ENCODE data around the gene PLIN1.
"Not testable (repeated sequence)": the region's sequence is repeated elsewhere in the genome, so short reads cannot be mapped to it uniquely, and the experiment has no call there.

Gene PLIN1, protein sequence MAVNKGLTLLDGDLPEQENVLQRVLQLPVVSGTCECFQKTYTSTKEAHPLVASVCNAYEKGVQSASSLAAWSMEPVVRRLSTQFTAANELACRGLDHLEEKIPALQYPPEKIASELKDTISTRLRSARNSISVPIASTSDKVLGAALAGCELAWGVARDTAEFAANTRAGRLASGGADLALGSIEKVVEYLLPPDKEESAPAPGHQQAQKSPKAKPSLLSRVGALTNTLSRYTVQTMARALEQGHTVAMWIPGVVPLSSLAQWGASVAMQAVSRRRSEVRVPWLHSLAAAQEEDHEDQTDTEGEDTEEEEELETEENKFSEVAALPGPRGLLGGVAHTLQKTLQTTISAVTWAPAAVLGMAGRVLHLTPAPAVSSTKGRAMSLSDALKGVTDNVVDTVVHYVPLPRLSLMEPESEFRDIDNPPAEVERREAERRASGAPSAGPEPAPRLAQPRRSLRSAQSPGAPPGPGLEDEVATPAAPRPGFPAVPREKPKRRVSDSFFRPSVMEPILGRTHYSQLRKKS

DNA sequence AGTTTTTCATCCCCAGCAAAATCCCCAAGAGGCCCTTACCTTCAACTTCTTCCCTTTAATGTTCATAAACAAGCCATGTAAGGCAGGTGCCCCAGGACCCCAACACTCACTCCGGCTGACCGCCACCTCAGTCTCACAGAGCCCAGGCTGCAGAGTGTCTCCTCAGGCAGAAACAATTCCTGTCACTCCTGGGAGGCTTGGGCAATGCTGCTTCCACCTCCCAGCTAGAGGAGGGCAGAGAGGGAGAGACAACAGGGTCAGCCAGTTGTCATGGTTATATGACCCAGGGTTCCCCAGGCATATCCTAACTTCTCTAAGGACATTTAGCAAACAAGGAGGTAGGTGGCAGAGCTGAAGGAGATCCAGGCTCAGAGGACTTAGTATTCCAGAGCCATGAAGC lies at the start of gene PLIN1:
Gene PLIN1, minus strand, starts transcription at position 156 of the 400 bp plus-strand sequence. CDS start 1,878 bp downstream, outside the sequence.
- DNase-seq (ENCODE audit: low read depth): no peak

DNA sequence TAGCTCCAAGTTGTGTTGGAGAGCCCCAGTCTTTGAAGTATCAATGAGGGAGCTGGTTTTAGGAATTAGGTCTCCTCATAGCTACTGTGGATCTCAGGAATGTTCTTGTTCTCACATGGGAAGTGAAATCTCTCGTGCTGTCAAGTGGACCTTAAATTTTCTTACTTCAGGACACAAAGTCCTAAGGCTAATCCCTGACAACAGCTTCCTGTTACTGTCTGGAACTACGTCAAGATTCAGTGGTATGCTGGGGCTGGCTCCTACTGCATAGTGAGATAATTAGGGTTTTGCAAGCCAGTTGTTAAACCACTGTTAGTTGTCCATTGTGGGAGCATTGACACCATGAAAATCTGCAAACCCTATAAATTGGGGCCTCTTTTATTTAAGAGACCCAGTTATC lies 49.1 kb upstream of the PLIN1 start:
- peak; percentile 65 for DNase-seq (ENCODE audit: low read depth)

DNA sequence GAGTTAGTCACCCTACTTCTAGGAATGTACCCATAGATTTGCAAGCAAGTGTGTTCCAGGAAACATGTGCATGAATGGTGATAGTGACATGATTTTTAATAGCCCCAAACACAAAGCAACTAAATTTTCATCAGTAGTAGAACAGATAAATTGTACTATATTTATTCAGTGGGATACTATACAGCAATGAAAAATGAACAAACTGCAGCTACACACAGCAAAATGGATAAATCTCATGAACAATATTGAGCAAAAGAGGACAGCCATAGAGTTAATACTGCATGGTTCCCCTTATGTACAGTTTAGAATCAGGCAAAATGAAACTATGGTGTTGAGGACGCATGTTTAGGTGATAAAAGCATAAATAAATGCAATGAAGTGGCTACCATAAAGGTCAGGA lies 45.9 kb upstream of the PLIN1 start:
- DNase-seq (ENCODE audit: low read depth): no peak

DNA sequence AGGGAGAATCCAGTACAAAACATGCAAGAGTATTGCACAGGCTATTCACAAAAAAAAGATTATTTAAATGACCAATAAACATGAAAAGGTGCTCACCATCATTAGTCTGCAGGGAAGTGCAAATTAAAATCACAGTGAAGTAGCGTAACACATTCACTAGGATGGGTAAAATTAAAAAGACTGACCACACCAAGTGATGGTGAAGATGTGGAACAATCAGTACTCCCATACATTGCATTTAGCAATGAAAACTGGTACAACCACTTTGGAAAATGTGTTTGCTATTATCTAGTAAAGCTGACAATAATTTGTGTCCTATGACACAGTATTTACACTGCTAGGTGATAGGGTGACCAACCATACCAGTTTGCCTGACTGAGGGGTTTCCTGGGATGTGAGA lies 45.5 kb upstream of the PLIN1 start:
- DNase-seq (ENCODE audit: low read depth): no peak

DNA sequence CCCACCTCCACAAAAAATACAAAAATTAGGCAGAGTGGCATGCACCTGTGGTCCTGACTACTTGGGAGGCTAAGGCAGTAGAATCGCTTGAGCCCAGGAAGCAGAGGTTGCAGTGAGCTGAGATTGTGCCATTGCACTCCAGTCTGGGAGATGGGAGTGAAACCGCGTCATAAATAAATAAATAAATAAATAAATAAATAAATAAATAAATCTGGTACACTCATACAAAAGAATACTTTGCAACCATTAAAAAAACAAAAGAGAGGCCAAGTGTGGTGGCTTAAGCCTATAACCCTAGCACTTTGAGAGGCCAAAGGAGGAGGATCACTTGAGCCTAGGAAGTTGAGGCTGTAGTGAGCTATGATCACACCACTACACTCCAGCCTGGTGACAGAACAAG lies 43.9 kb upstream of the PLIN1 start:
- no peak for DNase-seq (ENCODE audit: low read depth)

DNA sequence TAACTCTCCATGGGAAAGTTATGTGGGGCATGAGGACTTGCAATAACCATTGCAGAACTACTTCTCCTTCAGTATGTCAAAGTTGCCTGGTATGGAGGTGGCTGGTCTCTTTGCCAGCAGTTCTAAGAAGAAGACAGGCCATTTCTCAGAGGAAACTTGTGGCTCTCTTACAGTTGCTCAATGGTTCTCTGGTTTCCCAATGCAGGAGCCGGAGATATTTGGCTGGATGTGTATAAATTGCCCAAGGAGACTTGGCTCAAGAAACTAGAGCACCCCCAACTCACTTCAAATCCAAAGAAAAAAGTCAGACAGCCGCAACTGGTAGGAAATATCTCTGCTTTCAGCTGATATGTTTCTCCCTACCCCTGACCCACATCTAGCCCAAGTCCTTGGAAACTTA lies 35.6 kb upstream of the PLIN1 start:
- peak; percentile 69 for DNase-seq (ENCODE audit: low read depth)

DNA sequence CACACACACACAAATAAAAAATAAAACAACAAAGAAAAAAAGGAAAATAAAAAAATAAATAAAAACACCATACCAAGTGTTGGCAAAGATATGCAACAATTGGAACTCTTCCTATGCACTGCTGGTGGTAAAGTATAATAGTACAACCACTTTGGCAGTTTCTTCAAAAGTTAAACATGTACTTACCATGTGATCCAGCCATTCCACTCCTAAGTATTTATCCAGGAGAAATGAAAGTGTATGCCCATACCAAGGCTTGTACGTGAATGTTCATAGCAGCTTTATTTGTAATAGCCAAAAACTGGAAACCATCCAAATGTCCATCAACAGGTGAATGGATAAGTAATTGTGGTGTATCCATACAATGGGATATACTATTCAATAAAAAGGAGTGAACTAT lies 28.4 kb upstream of the PLIN1 start:
- no peak for DNase-seq (ENCODE audit: low read depth)

DNA sequence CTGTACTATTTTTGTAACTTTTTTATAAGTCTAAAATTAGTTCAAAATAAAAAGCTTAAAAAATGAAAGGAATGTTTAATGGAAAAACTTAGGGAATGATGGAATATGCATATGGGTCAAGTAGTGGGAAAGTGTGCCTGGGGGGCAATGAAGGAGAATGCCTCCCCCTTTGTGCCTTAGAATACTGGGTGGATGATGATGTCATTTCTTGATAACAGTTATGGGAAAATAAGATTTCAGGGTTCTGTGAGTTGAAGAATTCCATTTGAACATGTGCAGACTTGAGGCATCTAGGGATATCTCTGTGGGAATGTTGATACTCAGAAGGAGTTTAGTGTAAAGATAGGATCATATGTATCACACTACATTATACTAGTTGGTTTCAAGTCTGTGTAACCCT lies 25.2 kb upstream of the PLIN1 start:
- DNase-seq (ENCODE audit: low read depth): no peak

DNA sequence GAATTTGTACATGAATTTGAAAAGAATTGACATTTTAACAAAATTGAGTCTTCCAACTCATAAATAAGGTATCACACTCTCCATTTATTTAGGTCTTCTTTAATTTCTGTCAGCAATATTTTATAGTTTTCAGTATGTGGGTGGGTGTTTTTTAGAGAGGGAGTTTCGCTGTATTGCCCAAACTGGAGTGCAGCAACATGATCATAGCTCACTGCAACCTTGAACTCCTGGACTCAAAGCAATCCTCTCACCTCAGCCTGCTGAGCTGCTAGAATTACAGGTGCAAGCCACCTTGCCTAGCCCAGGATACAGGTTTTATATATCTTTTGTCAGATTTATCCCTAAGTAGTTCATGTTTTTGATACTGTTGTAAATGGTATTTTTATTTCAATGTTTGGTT lies 16.0 kb upstream of the PLIN1 start:
- DNase-seq (ENCODE audit: low read depth): no peak

DNA sequence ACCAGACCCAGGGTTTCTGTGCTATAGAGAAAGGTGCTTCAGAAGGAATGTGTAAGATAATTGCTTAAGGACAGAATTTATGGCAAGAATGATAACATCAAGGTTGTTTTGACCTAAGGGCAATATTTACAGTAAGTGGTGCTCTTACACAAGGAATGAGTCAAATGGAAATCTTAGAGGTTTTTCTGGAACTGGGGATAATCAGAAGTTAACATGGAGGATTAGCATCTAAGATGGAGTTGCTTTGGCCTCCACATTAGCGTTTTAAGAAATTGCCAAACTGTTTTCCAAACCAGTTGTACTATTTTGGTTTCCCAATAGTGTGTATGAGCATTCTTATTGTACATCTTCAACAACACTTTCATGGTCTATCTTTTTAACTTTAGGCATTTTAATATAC lies 14.5 kb upstream of the PLIN1 start:
- no peak for DNase-seq (ENCODE audit: low read depth)

DNA sequence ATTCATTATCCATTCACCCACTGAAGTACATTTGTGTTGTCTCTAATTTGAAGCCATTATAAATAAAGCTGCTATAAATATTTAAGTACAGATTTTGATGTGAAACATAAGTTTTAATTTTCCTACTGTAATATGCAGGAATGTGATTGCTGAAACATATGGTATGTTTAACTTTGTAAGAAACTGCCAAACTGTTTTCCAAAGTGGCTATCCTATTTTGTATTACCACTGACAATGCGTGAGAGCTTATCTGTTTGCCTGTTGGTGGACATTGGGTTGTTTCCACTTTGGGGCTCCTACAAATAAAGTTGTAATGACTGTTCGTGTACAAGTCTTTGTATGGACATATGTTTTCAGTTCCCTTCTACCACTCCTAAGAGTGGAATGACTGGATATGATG lies 13.9 kb upstream of the PLIN1 start:
- no peak for DNase-seq (ENCODE audit: low read depth)

DNA sequence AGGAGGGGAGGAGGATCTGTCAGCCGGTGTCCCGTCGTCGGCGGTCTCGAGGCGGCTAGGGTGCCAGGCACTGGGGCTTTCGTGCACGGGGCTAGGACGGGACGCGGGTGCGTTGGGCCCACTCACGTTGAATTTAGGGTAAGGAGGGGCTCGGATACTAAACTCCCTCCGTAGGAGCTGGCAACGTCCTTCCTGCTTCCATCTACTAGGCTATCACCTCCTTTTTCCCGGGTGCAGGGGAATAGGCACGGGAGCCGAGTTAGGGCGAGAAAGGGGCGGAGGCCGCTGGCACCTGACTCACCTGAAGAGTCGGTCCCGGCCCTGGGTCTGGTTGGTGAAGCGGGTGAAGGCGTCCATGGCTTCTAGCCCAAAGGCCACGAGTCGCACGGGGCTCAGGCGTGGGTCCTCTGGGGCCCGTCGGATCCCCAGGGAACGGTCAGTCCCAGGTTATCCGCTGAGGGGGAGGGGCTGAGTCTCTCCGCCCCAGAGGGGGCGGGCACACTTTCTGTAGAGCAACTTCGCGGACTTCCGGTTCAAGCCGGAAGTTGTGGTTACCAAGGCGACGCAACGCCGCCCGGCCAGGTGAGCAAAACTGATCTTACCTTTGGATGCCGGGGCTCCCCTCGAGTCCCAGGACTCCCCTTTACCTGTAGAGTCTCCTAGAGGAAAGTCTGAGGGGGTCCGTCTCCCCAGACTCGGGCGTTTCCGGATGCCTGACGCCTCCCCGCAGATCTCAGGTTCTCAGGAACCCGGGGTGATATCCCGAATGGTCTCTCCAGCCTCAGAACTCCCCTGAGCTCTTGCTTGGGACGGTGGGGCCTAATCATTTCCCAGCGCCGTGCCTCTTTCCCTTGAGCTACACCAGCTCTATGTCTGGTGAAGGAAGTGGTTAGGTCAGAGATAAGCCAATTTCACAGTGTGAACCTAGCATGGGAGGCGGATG lies 11.4 kb upstream of the PLIN1 start, which contains the start of the genes PEX11A and WDR93:
Gene PEX11A, minus strand, starts transcription at position 479 of the 943 bp plus-strand sequence. Its CDS starts 122 bp downstream, at position 357.
Gene WDR93, plus strand, starts transcription at position 536 of the 943 bp plus-strand sequence. CDS start 10,936 bp downstream, outside the sequence.
- DNase-seq (ENCODE audit: low read depth): peak; percentile 62

DNA sequence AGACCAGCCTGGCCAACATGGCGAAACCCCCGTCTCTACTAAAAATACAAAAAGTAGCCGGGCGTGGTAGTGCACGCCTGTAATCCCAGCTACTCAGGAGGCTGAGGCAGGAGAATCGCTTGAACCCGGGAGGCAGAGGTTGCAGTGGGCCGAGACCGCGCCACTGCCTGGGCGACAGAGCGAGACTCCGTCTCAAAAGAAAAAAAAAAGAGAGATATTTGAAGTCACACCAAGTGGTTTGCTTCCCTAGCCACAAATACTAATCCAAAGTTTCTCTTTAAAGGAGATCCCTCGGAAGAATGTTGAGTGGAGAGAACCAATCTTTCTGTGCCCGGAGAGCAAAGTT lies 10.7 kb upstream of the PLIN1 start:
- not testable (repeated sequence) for DNase-seq (ENCODE audit: low read depth)

DNA sequence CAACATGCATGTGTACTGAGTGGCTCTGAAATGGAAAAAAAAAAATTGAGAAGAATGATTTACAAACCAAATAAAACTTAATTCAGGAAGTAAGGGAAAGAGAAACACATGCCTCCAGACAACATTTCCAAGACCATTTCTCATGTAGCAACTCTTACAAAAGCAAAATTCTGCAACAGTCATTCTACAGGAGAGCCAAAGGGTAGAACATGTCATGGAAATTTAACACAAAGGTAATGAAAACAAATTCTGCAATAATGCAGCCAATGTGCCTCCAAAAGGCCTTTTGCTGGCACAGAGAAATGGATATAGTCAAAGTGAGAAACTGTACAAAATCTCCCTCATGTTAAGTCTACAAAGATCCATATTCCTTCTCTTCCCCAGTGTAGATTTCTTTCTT lies 7.4 kb upstream of the PLIN1 start:
- peak; percentile 69 for DNase-seq (ENCODE audit: low read depth)

DNA sequence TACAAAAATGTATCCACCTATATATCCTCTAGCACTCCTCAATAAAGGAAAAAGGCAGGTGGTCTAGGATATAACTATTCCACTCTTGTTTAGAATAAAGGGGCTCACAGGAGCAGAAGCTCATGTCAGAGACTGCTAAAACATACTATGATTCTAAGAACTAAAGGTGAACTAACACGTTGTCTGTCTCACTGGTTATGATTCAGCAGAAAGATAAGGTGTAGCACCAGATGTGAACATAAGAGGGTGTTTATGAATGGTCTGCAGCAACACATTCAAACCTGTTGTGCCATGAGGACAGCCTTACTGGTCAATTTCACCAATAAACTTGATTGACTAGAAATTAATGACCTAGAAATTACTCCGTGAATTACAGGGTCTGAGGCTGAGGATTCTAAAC lies 6.8 kb upstream of the PLIN1 start:
- no peak for DNase-seq (ENCODE audit: low read depth)

DNA sequence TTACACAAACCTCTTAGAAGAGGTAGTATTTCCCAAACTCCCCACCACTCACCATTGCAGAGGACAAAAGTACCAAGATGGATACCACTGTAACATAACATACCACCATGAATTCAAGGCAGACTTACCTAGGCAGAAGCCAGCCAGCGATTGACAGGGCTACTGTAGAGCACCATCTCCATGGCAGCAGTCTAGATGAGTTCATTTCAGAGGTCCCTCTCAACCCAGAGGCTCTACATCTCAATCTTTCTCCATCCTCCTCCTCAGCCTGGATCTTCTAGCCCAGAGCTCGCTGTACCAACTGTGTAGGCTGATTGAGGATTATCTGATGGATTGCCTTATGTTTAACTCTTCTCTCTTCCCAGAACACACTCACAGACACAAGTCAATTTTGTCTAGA lies 2.0 kb upstream of the PLIN1 start:
- DNase-seq (ENCODE audit: low read depth): no peak

DNA sequence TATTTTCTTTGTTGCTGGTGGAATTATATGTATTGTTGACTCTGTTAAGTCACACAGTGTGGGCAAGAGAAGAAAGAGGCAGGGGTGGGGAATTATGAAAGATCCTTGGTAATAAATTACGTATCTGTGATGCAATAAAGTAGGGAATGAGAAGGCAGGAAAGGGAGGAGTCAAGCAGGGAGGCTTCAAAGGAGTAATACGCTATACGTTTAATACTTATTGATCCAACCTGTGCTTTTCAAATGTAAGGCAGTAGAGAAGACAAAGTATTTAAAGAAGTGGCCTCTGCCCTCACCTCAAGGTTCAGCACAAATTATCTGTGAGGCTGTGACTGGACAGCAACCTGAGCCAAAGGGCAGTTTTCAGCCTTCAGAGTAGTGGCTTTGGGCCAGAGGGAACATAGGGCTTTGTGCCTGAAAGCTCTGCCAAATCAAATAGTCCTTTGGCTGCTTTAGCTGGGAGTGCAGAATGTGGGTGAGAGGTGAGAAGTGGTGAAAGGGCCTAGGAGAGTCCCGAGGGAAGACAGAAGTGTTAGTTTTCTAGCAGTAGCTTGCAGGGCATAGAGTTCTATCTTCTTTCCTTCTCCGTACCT lies 1.2 kb upstream of the PLIN1 start:
- peak; percentile 95 for DNase-seq (ENCODE audit: low read depth)

DNA sequence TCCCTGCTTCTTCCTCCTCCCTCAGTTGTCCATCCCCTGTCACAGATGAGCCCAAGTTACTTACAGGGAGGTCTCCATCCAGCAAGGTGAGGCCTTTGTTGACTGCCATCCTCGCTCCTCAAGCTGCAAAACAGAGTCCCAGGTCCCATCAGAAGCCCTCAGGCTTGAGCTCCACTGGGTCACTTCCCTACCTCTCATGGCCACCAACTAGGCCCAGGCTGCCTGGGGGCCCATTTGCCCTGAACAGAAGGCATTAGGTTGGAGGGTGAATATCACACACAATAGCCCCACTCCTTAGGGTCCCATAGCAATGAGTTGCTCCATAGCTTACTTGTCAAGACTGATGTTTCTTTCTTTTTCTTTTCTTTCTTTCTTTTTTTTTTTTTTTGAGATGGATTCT lies 1.8 kb downstream of the PLIN1 start:
- DNase-seq (ENCODE audit: low read depth): no peak

DNA sequence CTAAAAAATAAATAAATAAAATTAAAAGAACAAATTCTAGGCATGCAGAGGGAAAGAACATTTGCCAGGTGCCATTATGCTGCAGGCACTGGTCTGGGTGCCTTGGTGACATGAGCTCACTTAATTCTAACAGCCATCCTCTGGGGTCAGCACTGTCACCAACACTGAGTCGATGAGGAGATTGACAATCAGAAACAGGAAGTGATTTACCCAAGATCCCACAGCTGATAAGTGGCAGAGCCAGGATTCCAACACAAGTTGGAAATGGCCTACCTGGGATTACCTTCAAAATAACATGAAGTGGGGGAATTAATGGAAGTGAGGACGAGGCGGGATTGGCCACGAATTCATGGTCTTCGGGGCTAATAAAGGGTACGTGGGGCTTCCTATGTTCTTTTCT lies 3.6 kb downstream of the PLIN1 start:
- DNase-seq (ENCODE audit: low read depth): no peak

DNA sequence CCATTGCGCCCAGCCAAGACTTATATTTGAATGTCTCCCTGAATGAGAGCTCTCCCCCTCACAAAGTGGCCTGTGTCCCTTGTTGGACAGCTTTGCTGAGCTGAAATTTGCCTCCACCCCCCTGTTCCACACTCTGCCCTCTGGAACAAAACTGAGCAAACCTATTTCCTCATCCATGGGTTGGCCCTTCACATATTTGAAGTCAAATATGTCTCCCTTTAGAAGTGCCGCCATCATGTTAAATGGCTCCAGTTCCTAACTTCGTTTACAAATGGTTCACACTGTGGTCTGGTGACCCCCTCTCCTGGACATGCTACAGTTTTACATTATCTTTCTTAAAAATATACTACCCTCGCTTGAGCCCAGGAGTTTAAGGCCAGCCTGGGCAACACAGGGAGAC lies 4.6 kb downstream of the PLIN1 start:
- no peak for DNase-seq (ENCODE audit: low read depth)

DNA sequence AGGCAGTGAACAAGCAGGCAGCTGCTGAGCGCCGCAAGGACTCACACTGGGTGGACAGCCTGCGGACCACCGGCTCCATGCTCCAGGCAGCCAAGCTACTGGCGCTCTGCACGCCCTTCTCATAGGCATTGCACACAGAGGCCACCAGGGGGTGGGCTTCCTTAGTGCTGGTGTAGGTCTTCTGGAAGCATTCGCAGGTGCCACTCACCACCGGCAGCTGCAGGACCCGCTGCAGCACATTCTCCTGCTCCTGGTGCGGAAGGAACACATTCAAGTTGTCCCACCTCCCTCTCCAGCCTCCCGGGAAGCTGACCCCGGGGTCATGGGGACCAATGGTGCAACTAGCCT lies 6.0 kb downstream of the PLIN1 start:
- no peak for DNase-seq (ENCODE audit: low read depth)
